GM23248 (cell line): Measurements from ENCODE around the gene ZNF557. TPM values are rescaled to one million over a fixed set of nuclear protein-coding genes. Genes with fewer than 3 reads are reported as not detected.
"Not testable (repeated sequence)": the region's sequence is repeated elsewhere in the genome, so short reads cannot be mapped to it uniquely, and the experiment has no call there.

ENCODE experiments used
- DNase-seq: peaks from one replicate; pipeline ENCODE4 v3.0.0-alpha.2; 2015
- H2AFZ ChIP-seq: fragments of 200-600 bp; sonication (generic); 2 replicates; pipeline ENCODE4 v1.6.1; 2016; ENCODE audit warnings: antibody characterized with exemption
- H3F3A ChIP-seq: fragments of 200-600 bp; sonication (generic); 2 replicates; pipeline ENCODE4 v1.6.1; 2016; ENCODE audit warnings: mild to moderate bottlenecking, antibody characterized with exemption, mixed run types; ENCODE audit not compliant: insufficient read depth
- H3K27ac ChIP-seq: fragments of 200-600 bp; sonication (generic); 2 replicates; pipeline ENCODE4 v1.5.1; 2016; ENCODE audit warnings: mild to moderate bottlenecking
- H3K27me3 ChIP-seq: fragments of 200-600 bp; sonication (generic); replicated peaks from 2 replicates; pipeline ENCODE4 v1.6.1; 2016; ENCODE audit warnings: mild to moderate bottlenecking; ENCODE audit not compliant: insufficient read depth
- H3K36me3 ChIP-seq: fragments of 200-600 bp; sonication (generic); 2 replicates; pipeline ENCODE4 v1.6.1; 2016; ENCODE audit warnings: low read depth, mild to moderate bottlenecking
- H3K4me1 ChIP-seq: fragments of 200-600 bp; sonication (generic); 2 replicates; pipeline ENCODE4 v1.6.1; 2016; ENCODE audit warnings: mild to moderate bottlenecking; ENCODE audit not compliant: insufficient read depth
- H3K4me2 ChIP-seq: fragments of 200-600 bp; sonication (generic); one replicate; pipeline ENCODE4 v1.6.1; 2016; ENCODE audit warnings: mild to moderate bottlenecking; ENCODE audit not compliant: unreplicated experiment
- H3K4me3 ChIP-seq: fragments of 200-600 bp; sonication (generic); 2 replicates; pipeline ENCODE4 v1.5.1; 2016; ENCODE audit warnings: mild to moderate bottlenecking
- H3K79me2 ChIP-seq: fragments of 200-600 bp; sonication (generic); 2 replicates; pipeline ENCODE4 v1.6.1; 2016; ENCODE audit warnings: mild to moderate bottlenecking; ENCODE audit not compliant: insufficient read depth
- H3K9ac ChIP-seq: fragments of 200-600 bp; sonication (generic); 2 replicates; pipeline ENCODE4 v1.6.1; 2016; ENCODE audit warnings: mild to moderate bottlenecking
- H3K9me2 ChIP-seq: fragments of 200-600 bp; sonication (generic); 2 replicates; pipeline ENCODE4 v1.6.1; 2016; ENCODE audit warnings: mixed run types, mild to moderate bottlenecking, moderate library complexity; ENCODE audit not compliant: insufficient read depth
- H3K9me3 ChIP-seq: fragments of 200-600 bp; sonication (generic); one replicate; pipeline ENCODE4 v1.6.1; 2017; ENCODE audit warnings: low read depth
- H4K20me1 ChIP-seq: fragments of 200-600 bp; sonication (generic); 2 replicates; pipeline ENCODE4 v1.6.0; 2016; ENCODE audit not compliant: insufficient read depth
- EZH2 ChIP-seq: fragments of 200-600 bp; sonication (generic); IDR thresholded peaks from 2 replicates; pipeline ENCODE4 v1.6.1; 2018; ENCODE audit warnings: antibody characterized with exemption, mild to moderate bottlenecking; ENCODE audit not compliant: insufficient read depth, poor library complexity, severe bottlenecking
- EZH2phosphoT487 ChIP-seq: fragments of 200-600 bp; sonication (generic); IDR thresholded peaks from 2 replicates; pipeline ENCODE4 v1.6.1; 2018; ENCODE audit warnings: antibody characterized with exemption, moderate library complexity, mild to moderate bottlenecking, low read depth; ENCODE audit not compliant: insufficient read depth
- WGBS, 2 experiments: methylation state at CpG; one replicate each; pipeline ENCODE4 v1.1.6; 2015 to 2017; ENCODE audit warnings: low lambda C conversion rate in 2 of 2, low coverage in 1 of 2; ENCODE audit errors: missing lambda C conversion rate in 2 of 2; 5-methylcytosine and 5-hydroxymethylcytosine counted together
- in situ Hi-C: fragments of 300-500 bp; cut with MboI; formaldehyde crosslinking; loops from 2 replicates; pipeline ENCODE4 v1.15.0; 2020
- polyA plus RNA-seq: library from polyadenylated mRNA; unstranded; fragments of >200 nt; fragmentation: Nextera tagmentation; extraction: Ambion mirVana; gene quantifications from 2 replicates; pipeline ENCODE4 v1.2.1, GENCODE V29; 2016
- total RNA-seq: library from RNA; depleted of rRNA; stranded (reverse); fragments of >200 nt; shearing (Covaris generic); gene quantifications from 2 replicates; pipeline ENCODE4 v1.2.3, GENCODE V29; 2014

The ZNF557 gene
- total and polyA plus RNA-seq, 2 experiments from 2014 or later: 4.6 to 9.4 TPM

GRCh38 chr19:7063339-7063738 is 6.2 kb upstream of the ZNF557 start:
- H3K27ac ChIP-seq: no peak overlapping the region
- no peaks in the 10 kb centered on the region for H3K9me2 ChIP-seq
- H4K20me1 ChIP-seq: no peaks in the 10 kb centered on the region
- no peak overlapping the region for H3K4me3 ChIP-seq
- H3K9ac ChIP-seq: no peak overlapping the region
- TF ChIP-seq EZH2: no peak
- no peak for TF ChIP-seq EZH2phosphoT487
- H3K36me3 ChIP-seq: no peaks in the 10 kb centered on the region
- H2AFZ ChIP-seq: no peak overlapping the region
- peaks cover 9% of the 10 kb centered on the region; the same call in 1 of the 2 replicates for H3F3A ChIP-seq
- no peak overlapping the region for H3K4me2 ChIP-seq
- in situ Hi-C loops: no loop called here
- H3K27me3 ChIP-seq: no peaks in the 10 kb centered on the region
- H3K4me1 ChIP-seq: peaks cover 10% of the 10 kb centered on the region
- no peak for DNase-seq
- H3K9me3 ChIP-seq: no peaks in the 10 kb centered on the region
- WGBS, 2 experiments: 67 to 68% methylated on average over 4 of the region's 4 CpGs
- H3K79me2 ChIP-seq: no peaks in the 10 kb centered on the region

- Histone ChIP-seq H3K36me3 (no peaks in the 10 kb centered on the region), H3K9me2 (no peaks in the 10 kb centered on the region), H3K4me3 (no peak overlapping the region), H3K4me1 (peaks cover 10% of the 10 kb centered on the region), H3K27me3 (no peaks in the 10 kb centered on the region), H2AFZ (no peak overlapping the region), H3K4me2 (no peak overlapping the region), H3K27ac (no peak overlapping the region), H3K9me3 (no peaks in the 10 kb centered on the region), H4K20me1 (no peaks in the 10 kb centered on the region), H3F3A (peaks cover 11% of the 10 kb centered on the region; the same call in 1 of the 2 replicates), H3K79me2 (no peaks in the 10 kb centered on the region), H3K9ac (no peak overlapping the region)
- WGBS, 2 experiments: 81 to 82% methylated on average over 9 of the region's 9 CpGs
- no peak for TF ChIP-seq EZH2
- TF ChIP-seq EZH2phosphoT487: no peak
- no peak for DNase-seq
- in situ Hi-C loops: no loop called here
These were observed 5.6 kb upstream of the ZNF557 start for GRCh38 chr19:7063764-7064418.

DNA sequence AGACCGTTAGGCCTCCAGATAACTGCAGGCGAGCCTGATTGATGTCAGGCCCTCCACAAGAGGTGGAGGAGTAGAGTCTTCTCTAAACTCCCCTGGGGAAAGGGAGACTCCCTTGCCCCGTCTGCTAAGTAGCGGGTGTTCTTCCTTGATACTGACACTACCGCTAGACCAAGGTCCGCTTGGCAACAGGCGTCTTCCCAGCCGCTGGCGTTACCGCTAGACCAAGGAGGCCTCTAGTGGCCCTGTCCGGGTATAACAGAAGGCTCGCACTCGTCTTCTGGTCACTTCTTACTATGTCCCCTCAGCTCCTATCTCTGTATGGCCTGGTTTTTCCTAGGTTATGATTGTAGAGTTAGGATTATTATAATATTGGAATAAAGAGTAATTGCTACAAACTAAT is 2.4 kb upstream of the ZNF557 start:
- H3K9me2 ChIP-seq, in situ Hi-C loops, H3K4me2 ChIP-seq, H3K36me3 ChIP-seq, H2AFZ ChIP-seq, H3K4me3 ChIP-seq, H3K27me3 ChIP-seq, H3K9me3 ChIP-seq, H3K9ac ChIP-seq, H4K20me1 ChIP-seq, H3K27ac ChIP-seq: not testable (repeated sequence)
- Histone ChIP-seq H3K79me2 (peaks cover 20% of the 10 kb centered on the region), H3F3A (peaks cover 11% of the 10 kb centered on the region; the same call in 1 of the 2 replicates), H3K4me1 (peaks cover 18% of the 10 kb centered on the region)
- peak; percentile 52 for DNase-seq
- 35 to 40% methylated on average over 13 of the region's 13 CpGs for WGBS, 2 experiments

DNA sequence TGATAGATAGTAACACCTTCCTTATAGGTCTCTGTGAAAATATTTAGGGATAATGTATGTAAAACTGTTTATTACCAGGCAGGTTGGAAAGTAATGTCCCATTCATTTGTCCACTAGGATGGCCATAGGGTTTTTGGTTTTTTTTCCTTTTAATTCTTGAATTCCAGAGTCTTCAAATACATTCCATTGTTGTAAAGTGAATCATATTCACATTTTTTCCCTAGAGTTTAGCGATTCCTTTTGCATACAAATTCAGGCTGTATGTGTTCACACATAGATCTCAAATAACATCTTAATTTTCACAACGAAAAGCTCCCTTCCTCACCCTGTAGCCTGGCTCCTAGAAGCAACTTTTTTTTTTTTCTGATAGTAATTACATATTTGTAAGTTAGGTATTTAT is 1.8 kb upstream of the ZNF557 start:
- Histone ChIP-seq H3K27me3 (no peaks in the 10 kb centered on the region), H3K27ac (no peak overlapping the region), H3K4me1 (peaks cover 18% of the 10 kb centered on the region), H3K4me2 (no peak overlapping the region), H3K36me3 (peaks cover 8% of the 10 kb centered on the region), H3K79me2 (peaks cover 26% of the 10 kb centered on the region), H3K9ac (no peak overlapping the region), H3K4me3 (no peak overlapping the region), H3F3A (peaks cover 11% of the 10 kb centered on the region; the same call in 1 of the 2 replicates), H3K9me3 (no peaks in the 10 kb centered on the region), H2AFZ (no peak overlapping the region), H3K9me2 (no peaks in the 10 kb centered on the region), H4K20me1 (no peaks in the 10 kb centered on the region)
- no peak for TF ChIP-seq EZH2
- TF ChIP-seq EZH2phosphoT487: no peak
- DNase-seq: peak; percentile 48
- WGBS, 2 experiments: 30% methylated on average over 2 of the region's 2 CpGs
- in situ Hi-C loops: no loop called here

DNA sequence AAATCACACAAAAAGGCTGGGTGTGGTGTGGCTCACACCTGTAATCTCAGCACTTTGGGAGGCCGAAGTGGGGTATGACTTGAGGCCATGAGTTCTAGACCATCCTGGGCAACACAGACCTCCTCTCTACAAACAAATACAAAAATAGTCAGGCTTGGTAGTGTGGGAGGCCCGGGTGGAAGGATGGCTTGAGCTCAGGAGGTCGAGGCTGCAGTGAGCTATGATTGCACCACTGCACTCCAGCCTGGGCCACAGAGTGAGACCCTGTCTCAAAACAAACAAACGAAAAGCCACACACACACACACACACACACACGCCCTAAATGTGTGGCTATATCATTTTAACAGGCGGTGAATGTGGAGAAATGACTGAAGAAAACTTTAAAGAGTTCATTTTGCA is 904 bp upstream of the ZNF557 start:
- Histone ChIP-seq H2AFZ (peak overlapping the region; percentile 54), H3K4me3 (peak overlapping the region; percentile 95; the same call in 1 of the 2 replicates)

More for the DNA sequence above, 904 bp upstream of the ZNF557 start:
- H4K20me1 ChIP-seq: no peaks in the 10 kb centered on the region
- in situ Hi-C loops: no loop called here
- peaks cover 11% of the 10 kb centered on the region; the same call in 1 of the 2 replicates for H3F3A ChIP-seq
- DNase-seq: no peak
- WGBS, 2 experiments: 78 to 79% methylated on average over 6 of the region's 6 CpGs
- H3K79me2 ChIP-seq: peaks cover 27% of the 10 kb centered on the region
- H3K9me2 ChIP-seq: no peaks in the 10 kb centered on the region
- H3K4me1 ChIP-seq: peaks cover 18% of the 10 kb centered on the region
- no peaks in the 10 kb centered on the region for H3K9me3 ChIP-seq
- H3K9ac ChIP-seq: no peak overlapping the region
- no peak overlapping the region for H3K27ac ChIP-seq
- peaks cover 15% of the 10 kb centered on the region for H3K36me3 ChIP-seq
- no peaks in the 10 kb centered on the region for H3K27me3 ChIP-seq
- H3K4me2 ChIP-seq: no peak overlapping the region
- TF ChIP-seq EZH2phosphoT487 (no peak), EZH2 (no peak)
